ENCODE data around the gene DTD1. TPM values are rescaled to one million over a fixed set of nuclear protein-coding genes. Genes with fewer than 3 reads are reported as not detected.

The DTD1 gene
- total and polyA plus RNA-seq, 2 of the 13 experiments (the other 11 are each of a cell fraction or from before 2014, with no cell fraction given), result 41.2 to 79.3 TPM

DNA sequence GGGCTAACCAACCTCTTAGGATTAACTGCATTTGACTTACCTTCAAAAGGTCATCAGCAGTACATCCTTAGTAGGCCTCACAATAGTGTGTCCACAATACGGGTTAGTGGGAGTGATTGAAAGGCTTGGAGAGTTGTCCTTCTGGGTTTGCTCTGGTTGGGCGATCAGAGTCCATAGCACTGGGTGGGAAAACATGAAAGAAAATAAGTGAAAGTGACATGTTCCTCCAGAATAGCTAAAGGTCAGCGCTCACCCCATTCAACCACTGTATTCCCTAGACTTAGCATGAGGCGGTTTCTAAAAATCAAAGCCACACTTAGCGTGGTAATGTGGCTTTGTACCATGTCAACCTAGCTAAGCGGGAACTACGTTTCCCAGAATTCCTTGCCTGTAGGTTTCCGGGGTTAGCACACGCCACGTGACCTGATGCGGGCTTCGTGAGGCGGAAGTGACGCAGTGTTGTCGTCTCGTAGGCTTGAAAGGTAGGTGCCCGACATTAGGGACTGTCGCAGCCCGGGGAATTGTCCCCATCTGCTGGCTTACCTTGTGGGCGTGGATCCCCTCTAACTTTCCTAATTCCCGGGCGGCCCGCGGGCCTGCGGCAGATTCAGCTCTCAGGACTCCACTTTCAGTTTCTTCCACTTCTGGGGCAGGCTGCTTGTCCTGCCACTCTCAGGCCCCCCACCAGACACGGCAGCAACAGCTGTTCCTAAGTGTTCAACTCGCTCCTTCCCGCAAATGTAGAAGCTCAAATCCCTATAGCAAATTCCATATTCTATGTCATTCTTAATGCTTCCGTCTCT, 206.0 kb downstream of the DTD1 start (continued):
- no peak for TF ChIP-seq CEBPZ (IDR thresholded peaks at IDR 0.05; ENCODE audit: low read length)
- TF ChIP-seq MLLT10 (CRISPR knock-in tag; IDR thresholded peaks at IDR 0.05), result no peak
- peak; percentile 97 for TF ChIP-seq BRD4 (CRISPR knock-in tag; IDR thresholded peaks at IDR 0.05)
- peak; percentile 98 for TF ChIP-seq EED (CRISPR knock-in tag; IDR thresholded peaks at IDR 0.05)
- TF ChIP-seq HOXA5 (CRISPR knock-in tag; IDR thresholded peaks at IDR 0.05), result peak; percentile 98
- no peak for TF ChIP-seq ZNF18 (CRISPR knock-in tag; IDR thresholded peaks at IDR 0.05; ENCODE audit: insufficient replicate concordance)
- peak; percentile 61; the same call in 1 of the 2 replicates for TF ChIP-seq KDM5A (IDR thresholded peaks at IDR 0.05; ENCODE audit: borderline replicate concordance, low read length)
- TF ChIP-seq, protein P1, sequence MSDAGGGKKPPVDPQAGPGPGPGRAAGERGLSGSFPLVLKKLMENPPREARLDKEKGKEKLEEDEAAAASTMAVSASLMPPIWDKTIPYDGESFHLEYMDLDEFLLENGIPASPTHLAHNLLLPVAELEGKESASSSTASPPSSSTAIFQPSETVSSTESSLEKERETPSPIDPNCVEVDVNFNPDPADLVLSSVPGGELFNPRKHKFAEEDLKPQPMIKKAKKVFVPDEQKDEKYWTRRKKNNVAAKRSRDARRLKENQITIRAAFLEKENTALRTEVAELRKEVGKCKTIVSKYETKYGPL (CRISPR knock-in tag; IDR thresholded peaks at IDR 0.05), result peak; percentile 46; the same call in 1 of the 2 replicates
- TF ChIP-seq NR2F2 (IDR thresholded peaks at IDR 0.05; ENCODE audit: borderline replicate concordance, low read depth), result no peak; the same call in 1 of the 2 replicates
- no peak for TF ChIP-seq ZNF446 (CRISPR knock-in tag; IDR thresholded peaks at IDR 0.05)
- TF ChIP-seq ZNF556 (CRISPR knock-in tag; IDR thresholded peaks at IDR 0.05; ENCODE audit: borderline replicate concordance), result peak; percentile 93; the same call in 1 of the 2 replicates
- peak; percentile 42; the same call in 1 of the 2 replicates for TF ChIP-seq FOXM1 (CRISPR knock-in tag; IDR thresholded peaks at IDR 0.05)
- TF ChIP-seq ZNF768 (CRISPR knock-in tag; IDR thresholded peaks at IDR 0.05), result peak; percentile 56; the same call in 1 of the 2 replicates
- peak; percentile 100 for TF ChIP-seq THAP11 (CRISPR knock-in tag; IDR thresholded peaks at IDR 0.05)
- TF ChIP-seq CREBL2 (CRISPR knock-in tag; IDR thresholded peaks at IDR 0.05; ENCODE audit: borderline replicate concordance), result no peak
- 0 out of 2 replicates have a peak, but pooled peaks have one; percentile 26 for TF ChIP-seq GATA4 (IDR thresholded peaks at IDR 0.05; ENCODE audit: borderline replicate concordance, low read depth)
- TF ChIP-seq TBL1XR1 (IDR thresholded peaks at IDR 0.05; ENCODE audit: borderline replicate concordance, low read length, partially characterized antibody), result peak; percentile 98
- peak; percentile 61; the same call in 1 of the 2 replicates for TF ChIP-seq PBX3 (CRISPR knock-in tag; IDR thresholded peaks at IDR 0.05; ENCODE audit: borderline replicate concordance)
- TF ChIP-seq XBP1 (CRISPR knock-in tag; IDR thresholded peaks at IDR 0.05), result peak; percentile 82; the same call in 1 of the 2 replicates
- TF ChIP-seq MXI1 (IDR thresholded peaks at IDR 0.05; ENCODE audit: borderline replicate concordance, low read depth, low read length), result peak; percentile 44; the same call in 1 of the 3 replicates
- TF ChIP-seq WIZ (CRISPR knock-in tag; IDR thresholded peaks at IDR 0.05), result peak; percentile 98
- peak; percentile 89 for TF ChIP-seq CBFB (CRISPR knock-in tag; IDR thresholded peaks at IDR 0.05)
